IMR-90 (cell line): ENCODE measurements around the gene HCK. TPM values are rescaled to one million over a fixed set of nuclear protein-coding genes. Genes with fewer than 3 reads are reported as not detected.

Experiments used
- ATAC-seq: fragments of 200-7000 bp; cut with Tn5 transposase; 2 replicates; pipeline ENCODE4 v1.9.1; 2020; ENCODE audit warnings: low read depth, mild to moderate bottlenecking, moderate library complexity
- BruUV-seq: library from RNA; stranded (reverse); fragments of 400-500 nt; replicated peaks from 2 replicates; lab custom pipeline; 2021; lab: Mats Ljungman, UMichigan
- CTCF ChIA-PET: fragments of 300-600 bp; formaldehyde crosslinking; extraction: SDS; loops from one replicate; lab custom pipeline; 2021; ENCODE audit warnings: antibody characterized with exemption; lab: Yijun Ruan, JAX
- POLR2A ChIA-PET: fragments of 300-600 bp; sonication (Branson Sonifier 250); formaldehyde crosslinking; loops from one replicate; lab custom pipeline; 2022; ENCODE audit warnings: antibody characterized with exemption; ENCODE audit not compliant: unreplicated experiment; lab: Charles Lee
- DNase-seq: peaks from one replicate; pipeline ENCODE4 v3.0.0; 2013
- H2AFZ ChIP-seq: replicated peaks from 2 replicates; pipeline ENCODE3; 2013; ENCODE audit warnings: low read length, mild to moderate bottlenecking; ENCODE audit not compliant: poor library complexity
- H2AK5ac ChIP-seq: 2 replicates; pipeline ENCODE4 v1.6.1; 2013; ENCODE audit warnings: low read depth, low read length, inconsistent platforms
- H2AK9ac ChIP-seq: replicated peaks from 2 replicates; pipeline ENCODE3; 2013; ENCODE audit warnings: mild to moderate bottlenecking, low read depth, low read length, moderate library complexity; ENCODE audit not compliant: poor library complexity
- H2BK120ac ChIP-seq: 2 replicates; pipeline ENCODE4 v1.6.1; 2013; ENCODE audit warnings: low read depth, low read length, inconsistent platforms
- H2BK15ac ChIP-seq: 3 replicates; pipeline ENCODE4 v1.6.1; 2013; ENCODE audit warnings: low read depth, low read length, inconsistent platforms
- H2BK20ac ChIP-seq: 2 replicates; pipeline ENCODE4 v1.6.1; 2013; ENCODE audit warnings: low read depth, mild to moderate bottlenecking, inconsistent platforms, low read length, moderate library complexity
- H2BK5ac ChIP-seq: 2 replicates; pipeline ENCODE4 v1.6.1; 2013; ENCODE audit warnings: mild to moderate bottlenecking, low read depth, low read length, inconsistent platforms; ENCODE audit not compliant: poor library complexity, severe bottlenecking
- H3K14ac ChIP-seq: replicated peaks from 2 replicates; pipeline ENCODE4 v1.6.1; 2013; ENCODE audit warnings: low read depth, low read length, inconsistent platforms
- H3K18ac ChIP-seq: 2 replicates; pipeline ENCODE4 v1.6.1; 2013; ENCODE audit warnings: low read depth, low read length, control low read depth
- H3K23ac ChIP-seq: 2 replicates; pipeline ENCODE4 v1.6.1; 2013; ENCODE audit warnings: low read depth, low read length, inconsistent platforms
- H3K27ac ChIP-seq: 2 replicates; pipeline ENCODE4 v1.5.1; 2013; ENCODE audit warnings: mild to moderate bottlenecking, control low read depth, low read length; ENCODE audit not compliant: insufficient read depth
- H3K27me3 ChIP-seq: 2 replicates; pipeline ENCODE4 v1.6.1; 2013; ENCODE audit warnings: low read length; ENCODE audit not compliant: control insufficient read depth, insufficient read depth
- H3K36me3 ChIP-seq: 2 replicates; pipeline ENCODE4 v1.6.1; 2013; ENCODE audit warnings: low read length, mixed read lengths; ENCODE audit not compliant: control insufficient read depth, insufficient read depth
- H3K4ac ChIP-seq: 2 replicates; pipeline ENCODE4 v1.6.1; 2013; ENCODE audit warnings: low read depth, low read length, inconsistent platforms
- H3K4me1 ChIP-seq: 2 replicates; pipeline ENCODE4 v1.6.1; 2013; ENCODE audit warnings: low read length, mixed read lengths; ENCODE audit not compliant: control insufficient read depth, insufficient read depth
- H3K4me2 ChIP-seq: 2 replicates; pipeline ENCODE4 v1.6.1; 2013; ENCODE audit warnings: low read depth, mild to moderate bottlenecking, control low read depth, low read length, moderate library complexity
- H3K4me3 ChIP-seq: 2 replicates; pipeline ENCODE4 v1.5.1; 2013; ENCODE audit warnings: low read depth, mild to moderate bottlenecking, control low read depth, low read length, moderate library complexity; ENCODE audit not compliant: insufficient read depth
- H3K56ac ChIP-seq: 2 replicates; pipeline ENCODE4 v1.6.1; 2013; ENCODE audit warnings: low read length, inconsistent platforms; ENCODE audit not compliant: insufficient read depth; ENCODE audit errors: extremely low read depth
- H3K79me1 ChIP-seq, 2 experiments: 2 replicates each; pipeline ENCODE4 v1.6.1; 2013; ENCODE audit warnings: low read length in 2 of 2, inconsistent platforms in 1 of 2, low read depth in 1 of 2
- H3K9ac ChIP-seq: 2 replicates; pipeline ENCODE4 v1.6.1; 2013; ENCODE audit warnings: low read depth, low read length, control low read depth
- H3K9me1 ChIP-seq: 2 replicates; pipeline ENCODE4 v1.6.1; 2013; ENCODE audit warnings: low read length, inconsistent platforms; ENCODE audit not compliant: insufficient read depth
- H3K9me3 ChIP-seq: 2 replicates; pipeline ENCODE4 v1.6.1; 2013; ENCODE audit warnings: low read length; ENCODE audit not compliant: control insufficient read depth, insufficient read depth
- H4K20me1 ChIP-seq: 2 replicates; pipeline ENCODE4 v1.6.1; 2013; ENCODE audit warnings: low read length, inconsistent platforms; ENCODE audit not compliant: insufficient read depth
- H4K5ac ChIP-seq: 2 replicates; pipeline ENCODE4 v1.6.1; 2013; ENCODE audit warnings: mild to moderate bottlenecking, low read depth, low read length, control low read depth
- H4K8ac ChIP-seq, 2 experiments: 2 replicates each; pipeline ENCODE4 v1.6.1; 2013; ENCODE audit warnings: low read depth in 2 of 2, low read length in 2 of 2, control low read depth in 1 of 2, inconsistent platforms in 1 of 2
- H4K91ac ChIP-seq: 2 replicates; pipeline ENCODE4 v1.6.1; 2013; ENCODE audit warnings: low read depth, low read length, inconsistent platforms; ENCODE audit not compliant: insufficient read depth
- BHLHE40 ChIP-seq: fragments of 150-350 bp; IDR thresholded peaks from 2 replicates; pipeline ENCODE4 v1.6.1; 2016; ENCODE audit warnings: mild to moderate bottlenecking, low read depth, low read length
- CEBPB ChIP-seq: IDR thresholded peaks from 2 replicates; pipeline ENCODE4 v1.6.1; 2012; ENCODE audit warnings: low read depth, low read length, improper control_type of control experiment
- CHD1 ChIP-seq: IDR thresholded peaks from 2 replicates; pipeline ENCODE4 v1.6.1; 2012; ENCODE audit warnings: low read depth, low read length, improper control_type of control experiment
- CTCF ChIP-seq: conservative IDR thresholded peaks from 2 replicates; pipeline ENCODE4 v1.5.1; 2012; ENCODE audit warnings: mild to moderate bottlenecking, low read depth, low read length, improper control_type of control experiment
- ELK1 ChIP-seq: fragments of 150-350 bp; IDR thresholded peaks from 2 replicates; pipeline ENCODE4 v1.6.1; 2016; ENCODE audit warnings: low read depth, mild to moderate bottlenecking, low read length, moderate library complexity, borderline replicate concordance
- FOS ChIP-seq: fragments of 150-350 bp; IDR thresholded peaks from 2 replicates; pipeline ENCODE4 v1.6.1; 2016; ENCODE audit warnings: low read depth, low read length
- MAFK ChIP-seq: IDR thresholded peaks from 2 replicates; pipeline ENCODE4 v1.6.1; 2012; ENCODE audit warnings: low read depth, low read length, improper control_type of control experiment
- MAZ ChIP-seq: IDR thresholded peaks from 2 replicates; pipeline ENCODE4 v1.6.1; 2012; ENCODE audit warnings: low read depth, mild to moderate bottlenecking, low read length, improper control_type of control experiment, moderate library complexity, borderline replicate concordance
- MXI1 ChIP-seq: IDR thresholded peaks from 2 replicates; pipeline ENCODE4 v1.6.1; 2012; ENCODE audit warnings: low read depth, mild to moderate bottlenecking, low read length, moderate library complexity, borderline replicate concordance
- NFE2L2 ChIP-seq: fragments of 150-350 bp; IDR thresholded peaks from 2 replicates; pipeline ENCODE4 v1.6.1; 2016; ENCODE audit warnings: low read depth, mild to moderate bottlenecking, low read length
- POLR2A ChIP-seq: IDR thresholded peaks from 2 replicates; pipeline ENCODE4 v1.6.1; 2012; ENCODE audit warnings: mild to moderate bottlenecking, low read depth, low read length
- RAD21 ChIP-seq: IDR thresholded peaks from 2 replicates; pipeline ENCODE4 v1.6.1; 2012; ENCODE audit warnings: low read length, improper control_type of control experiment
- RCOR1 ChIP-seq: IDR thresholded peaks from 2 replicates; pipeline ENCODE4 v1.6.1; 2012; ENCODE audit warnings: mild to moderate bottlenecking, low read length, improper control_type of control experiment; ENCODE audit not compliant: insufficient replicate concordance
- RFX5 ChIP-seq: IDR thresholded peaks from 2 replicates; pipeline ENCODE4 v1.8.0; 2012; ENCODE audit warnings: low read depth, mild to moderate bottlenecking, low read length, moderate library complexity
- SMC3 ChIP-seq: fragments of 150-350 bp; IDR thresholded peaks from 2 replicates; pipeline ENCODE4 v1.6.1; 2016; ENCODE audit warnings: low read depth, mild to moderate bottlenecking, antibody characterized with exemption, low read length, moderate library complexity
- WGBS, 2 experiments: methylation state at CpG; one replicate each; pipeline versions ENCODE4 v1.1.5 to v1.1.7; 2013; ENCODE audit warnings: missing lambda C conversion rate in 2 of 2; ENCODE audit not compliant: insufficient read length in 1 of 2; ENCODE audit errors: extremely low coverage in 2 of 2; 5-methylcytosine and 5-hydroxymethylcytosine counted together
- dilution Hi-C: fragments of 300-500 bp; cut with HindIII; formaldehyde crosslinking; loops from one replicate; pipeline ENCODE4 v1.14.3; 2018; ENCODE audit warnings: low sequenced_read_pairs; ENCODE audit not compliant: unreplicated experiment
- in situ Hi-C: fragments of 300-500 bp; cut with MboI; formaldehyde crosslinking; loops from 3 replicates; pipeline ENCODE4 v1.14.3; 2019; ENCODE audit warnings: low sequenced_read_pairs, inconsistent platforms, mixed read lengths
- intact Hi-C: fragments of 100-400 bp; cut with micrococcal nuclease; formaldehyde crosslinking; loops from 2 replicates; pipeline ENCODE4 v1.10.0; 2022
- polyA plus RNA-seq, 3 experiments: library from polyadenylated mRNA; depleted of rRNA; stranded (reverse); fragments of >200 nt; gene quantifications; 2 replicates each; pipeline ENCODE4 v1.2.3, GENCODE V29; 2012; ENCODE audit warnings: low replicate concordance in 1 of 3
- total RNA-seq: library from RNA; depleted of rRNA; stranded (reverse); fragments of >200 nt; gene quantifications from 2 replicates; pipeline ENCODE4 v1.2.3, GENCODE V29; 2012
- TF ChIP-seq, protein P1 (sequence below): fragments of 150-350 bp; IDR thresholded peaks from 2 replicates; pipeline ENCODE4 v1.6.1; 2017; ENCODE audit warnings: mild to moderate bottlenecking, antibody characterized with exemption, low read length, low read depth

HCK gene
- total and polyA plus RNA-seq, 2 of the 4 experiments (the other 2 are of a cell fraction) = not detected

GRCh38 chr20:32142991-32143390, 90.9 kb downstream of the HCK start:
- Histone ChIP-seq H4K5ac (no peak overlapping the region), H3K9me1 (peaks cover 9% of the 10 kb centered on the region), H2BK5ac (no peak overlapping the region), H2AFZ (no peak overlapping the region), H2BK15ac (no peak overlapping the region), H2AK9ac (no peak overlapping the region), H3K14ac (no peak overlapping the region), H3K56ac (no peak overlapping the region), H3K36me3 (peaks cover 72% of the 10 kb centered on the region), H3K79me1 (peaks cover 13 to 31% of the 10 kb centered on the region in 2 experiments), H3K27ac (no peak overlapping the region), H4K91ac (no peak overlapping the region), H3K23ac (no peak overlapping the region), H3K9me3 (no peaks in the 10 kb centered on the region), H2BK120ac (no peak overlapping the region), H3K27me3 (no peaks in the 10 kb centered on the region), H2BK20ac (no peak overlapping the region), H3K4me3 (no peak overlapping the region), H4K8ac (no peak overlapping the region), H3K9ac (no peak overlapping the region), H4K20me1 (peaks cover 13% of the 10 kb centered on the region), H3K18ac (no peak overlapping the region), H3K4me1 (no peaks in the 10 kb centered on the region), H3K4ac (no peak overlapping the region), H3K4me2 (no peak overlapping the region), H2AK5ac (no peak overlapping the region)
- TF ChIP-seq POLR2A (no peak), NFE2L2 (no peak), MAFK (no peak), FOS (no peak), RAD21 (no peak), CTCF (no peak), ELK1 (no peak), BHLHE40 (no peak), RFX5 (no peak), MXI1 (no peak), CEBPB (no peak), RCOR1 (no peak), MAZ (no peak), SMC3 (no peak), CHD1 (no peak)
- TF ChIP-seq, protein P1, sequence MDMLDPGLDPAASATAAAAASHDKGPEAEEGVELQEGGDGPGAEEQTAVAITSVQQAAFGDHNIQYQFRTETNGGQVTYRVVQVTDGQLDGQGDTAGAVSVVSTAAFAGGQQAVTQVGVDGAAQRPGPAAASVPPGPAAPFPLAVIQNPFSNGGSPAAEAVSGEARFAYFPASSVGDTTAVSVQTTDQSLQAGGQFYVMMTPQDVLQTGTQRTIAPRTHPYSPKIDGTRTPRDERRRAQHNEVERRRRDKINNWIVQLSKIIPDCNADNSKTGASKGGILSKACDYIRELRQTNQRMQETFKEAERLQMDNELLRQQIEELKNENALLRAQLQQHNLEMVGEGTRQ = no peak
- ATAC-seq (no peak), DNase-seq (no peak)
- intact Hi-C loops (no loop called here), in situ Hi-C loops (no loop called here), dilution Hi-C loops (no loop called here)
- no CpG with 5 or more reads among the region's 15 CpGs for WGBS, 2 experiments
- no TSS peak for BruUV-seq
- ChIA-PET POLR2A (no interaction called here), CTCF (interaction anchor here (0.6 kb wide), 1 partner anchor 294 kb away, joined by 3 read pairs; no protein-coding TSS in a partner anchor)
